SJSA1 (cell line): ENCODE measurements around the gene DDX4. TPM values are rescaled to one million over a fixed set of nuclear protein-coding genes. Genes with fewer than 3 reads are reported as not detected.

Experiments
- DNase-seq, 2 experiments: peaks; one replicate each; pipeline ENCODE4 v3.0.0-alpha.2; 2015 to 2020; ENCODE audit warnings: low spot score in 2 of 2, low read depth in 1 of 2
- H3K27ac ChIP-seq: fragments of 250-450 bp; sonication (Bioruptor Pico); 2 replicates; pipeline ENCODE4 v1.5.1; 2020; ENCODE audit warnings: mild to moderate bottlenecking, moderate library complexity
- H3K27me3 ChIP-seq: fragments of 250-450 bp; sonication (Bioruptor Pico); replicated peaks from 2 replicates; pipeline ENCODE4 v1.5.1; 2020; ENCODE audit warnings: mild to moderate bottlenecking, moderate library complexity
- H3K36me3 ChIP-seq: fragments of 250-450 bp; sonication (Bioruptor Pico); 2 replicates; pipeline ENCODE4 v1.5.1; 2020; ENCODE audit warnings: mild to moderate bottlenecking
- H3K4me1 ChIP-seq: fragments of 250-450 bp; sonication (Bioruptor Pico); replicated peaks from 2 replicates; pipeline ENCODE4 v1.6.1; 2021; ENCODE audit warnings: mild to moderate bottlenecking
- H3K4me3 ChIP-seq: fragments of 250-450 bp; sonication (Bioruptor Pico); 2 replicates; pipeline ENCODE4 v1.5.1; 2020; ENCODE audit warnings: mild to moderate bottlenecking
- H3K9me3 ChIP-seq: fragments of 250-450 bp; sonication (Bioruptor Pico); replicated peaks from 2 replicates; pipeline ENCODE4 v1.5.1; 2020; ENCODE audit warnings: mild to moderate bottlenecking
- total RNA-seq: library from RNA; depleted of rRNA; stranded (reverse); fragments of >200 nt; shearing (Covaris generic); gene quantifications from 2 replicates; pipeline ENCODE4 v1.2.3, GENCODE V29; 2014; rRNA removed

The DDX4 gene
- total RNA-seq, 1 experiment from 2014 or later: not detected

- Histone ChIP-seq H3K27me3 (no peaks in the 10 kb centered on the region), H3K27ac (no peak overlapping the region), H3K4me3 (no peak overlapping the region), H3K36me3 (no peaks in the 10 kb centered on the region), H3K9me3 (no peaks in the 10 kb centered on the region), H3K4me1 (peaks cover 31% of the 10 kb centered on the region)
- no peak for DNase-seq
Observed at GRCh38 chr5:55853818-55854217, 116.0 kb downstream of the DDX4 start.

DNA sequence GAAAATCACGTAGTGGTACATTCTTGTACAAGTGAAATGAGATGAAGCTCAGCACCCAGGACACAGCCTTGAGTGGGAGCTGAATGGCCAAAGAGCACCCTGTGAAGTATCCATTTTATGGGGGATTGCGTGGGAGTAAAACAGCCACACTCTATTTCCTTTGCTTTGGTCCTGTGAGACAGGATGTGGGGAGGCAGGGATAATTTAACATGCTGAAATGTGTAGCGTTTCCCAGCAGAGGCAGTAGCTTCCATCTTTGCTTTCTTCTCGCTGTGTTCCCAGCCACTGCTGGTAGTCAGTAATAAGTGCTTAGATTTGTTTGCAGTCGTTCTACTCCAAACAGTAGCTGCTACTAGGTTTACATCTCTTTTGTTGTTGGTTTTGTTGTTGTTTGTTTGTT lies 117.6 kb downstream of the DDX4 start:
- Histone ChIP-seq H3K4me1 (peaks cover 31% of the 10 kb centered on the region), H3K36me3 (no peaks in the 10 kb centered on the region; the same call in 1 of the 2 replicates), H3K27me3 (no peaks in the 10 kb centered on the region), H3K4me3 (no peak overlapping the region), H3K27ac (no peak overlapping the region), H3K9me3 (no peaks in the 10 kb centered on the region)
- no peak for DNase-seq

DNA sequence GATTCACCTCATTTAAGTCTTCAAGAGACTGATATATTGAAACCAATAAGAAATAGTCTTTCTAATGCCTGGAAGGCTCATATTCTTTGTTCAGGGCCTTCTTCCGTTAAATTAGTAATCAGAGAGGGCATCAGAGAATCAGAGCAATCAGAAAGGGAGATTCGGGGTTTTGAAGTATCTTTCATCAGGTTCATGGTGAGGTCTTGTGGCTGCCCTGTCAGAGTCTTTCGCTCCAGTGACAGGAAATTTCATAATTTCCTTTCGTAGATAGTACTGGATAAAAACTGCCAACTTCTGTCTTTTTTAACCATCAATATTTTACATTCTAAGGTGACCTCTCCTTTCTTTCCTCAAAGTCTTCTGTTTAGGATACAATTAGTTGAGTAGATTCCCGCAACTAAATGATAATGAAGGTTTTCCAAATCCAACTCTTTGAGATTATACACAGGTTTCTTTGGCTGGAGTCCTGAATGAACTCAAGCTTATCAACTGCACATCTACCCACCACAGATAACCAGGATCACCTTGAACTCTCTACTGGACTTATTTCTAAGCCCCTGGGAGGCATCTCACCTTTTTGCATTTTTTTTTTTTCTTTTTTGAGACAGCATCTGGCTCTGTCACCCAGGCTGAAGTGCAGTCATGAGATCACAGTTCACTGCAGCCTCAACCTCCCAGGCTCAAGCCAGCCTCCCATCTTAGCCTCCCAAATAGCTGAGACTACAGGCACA lies 118.8 kb downstream of the DDX4 start:
- no peaks in the 10 kb centered on the region for H3K9me3 ChIP-seq
- H3K27ac ChIP-seq: no peak overlapping the region
- H3K27me3 ChIP-seq: no peaks in the 10 kb centered on the region
- DNase-seq: no peak
- no peaks in the 10 kb centered on the region; the same call in 1 of the 2 replicates for H3K36me3 ChIP-seq
- H3K4me1 ChIP-seq: peaks cover 21% of the 10 kb centered on the region
- H3K4me3 ChIP-seq: no peak overlapping the region

DNA sequence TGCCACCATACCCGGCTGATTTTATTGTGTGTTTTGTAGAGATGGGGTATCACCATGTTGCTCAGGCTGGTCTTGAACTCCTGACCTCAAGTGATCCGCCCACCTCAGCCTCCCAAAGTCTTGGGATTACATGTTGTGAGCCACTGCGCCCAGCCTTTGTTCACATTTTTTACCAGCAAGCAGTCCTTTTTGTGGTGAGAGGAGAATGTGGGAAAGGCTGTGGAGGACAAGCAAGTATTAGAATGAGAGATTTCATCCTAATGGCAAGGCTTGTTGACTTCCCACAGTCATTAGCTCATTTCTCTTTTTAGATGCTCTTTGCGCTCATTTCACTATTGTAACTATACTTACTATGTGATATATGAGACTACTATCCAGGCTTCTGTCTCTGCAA lies 119.4 kb downstream of the DDX4 start:
- Histone ChIP-seq H3K9me3 (no peaks in the 10 kb centered on the region), H3K4me1 (peaks cover 18% of the 10 kb centered on the region), H3K27me3 (no peaks in the 10 kb centered on the region), H3K36me3 (no peaks in the 10 kb centered on the region; the same call in 1 of the 2 replicates), H3K27ac (no peak overlapping the region), H3K4me3 (no peak overlapping the region)
- DNase-seq: no peak

- Histone ChIP-seq H3K4me1 (peaks cover 10% of the 10 kb centered on the region), H3K36me3 (no peaks in the 10 kb centered on the region; the same call in 1 of the 2 replicates), H3K4me3 (no peak overlapping the region), H3K27me3 (no peaks in the 10 kb centered on the region), H3K27ac (no peak overlapping the region), H3K9me3 (no peaks in the 10 kb centered on the region)
- no peak for DNase-seq
Observed at GRCh38 chr5:55858104-55858503, 120.2 kb downstream of the DDX4 start.

GRCh38 chr5:55860288-55860687 lies 122.4 kb downstream of the DDX4 start:
- Histone ChIP-seq H3K4me3 (no peak overlapping the region), H3K4me1 (no peaks in the 10 kb centered on the region), H3K27me3 (no peaks in the 10 kb centered on the region), H3K36me3 (peaks cover 7% of the 10 kb centered on the region; the same call in 1 of the 2 replicates), H3K9me3 (no peaks in the 10 kb centered on the region), H3K27ac (no peak overlapping the region)
- no peak for DNase-seq

GRCh38 chr5:55860709-55861108 lies 122.8 kb downstream of the DDX4 start:
- DNase-seq: no peak
- H3K9me3 ChIP-seq: no peaks in the 10 kb centered on the region
- H3K27me3 ChIP-seq: no peaks in the 10 kb centered on the region
- H3K36me3 ChIP-seq: peaks cover 7% of the 10 kb centered on the region; the same call in 1 of the 2 replicates
- H3K4me3 ChIP-seq: no peak overlapping the region
- H3K4me1 ChIP-seq: no peaks in the 10 kb centered on the region
- no peak overlapping the region for H3K27ac ChIP-seq

DNA sequence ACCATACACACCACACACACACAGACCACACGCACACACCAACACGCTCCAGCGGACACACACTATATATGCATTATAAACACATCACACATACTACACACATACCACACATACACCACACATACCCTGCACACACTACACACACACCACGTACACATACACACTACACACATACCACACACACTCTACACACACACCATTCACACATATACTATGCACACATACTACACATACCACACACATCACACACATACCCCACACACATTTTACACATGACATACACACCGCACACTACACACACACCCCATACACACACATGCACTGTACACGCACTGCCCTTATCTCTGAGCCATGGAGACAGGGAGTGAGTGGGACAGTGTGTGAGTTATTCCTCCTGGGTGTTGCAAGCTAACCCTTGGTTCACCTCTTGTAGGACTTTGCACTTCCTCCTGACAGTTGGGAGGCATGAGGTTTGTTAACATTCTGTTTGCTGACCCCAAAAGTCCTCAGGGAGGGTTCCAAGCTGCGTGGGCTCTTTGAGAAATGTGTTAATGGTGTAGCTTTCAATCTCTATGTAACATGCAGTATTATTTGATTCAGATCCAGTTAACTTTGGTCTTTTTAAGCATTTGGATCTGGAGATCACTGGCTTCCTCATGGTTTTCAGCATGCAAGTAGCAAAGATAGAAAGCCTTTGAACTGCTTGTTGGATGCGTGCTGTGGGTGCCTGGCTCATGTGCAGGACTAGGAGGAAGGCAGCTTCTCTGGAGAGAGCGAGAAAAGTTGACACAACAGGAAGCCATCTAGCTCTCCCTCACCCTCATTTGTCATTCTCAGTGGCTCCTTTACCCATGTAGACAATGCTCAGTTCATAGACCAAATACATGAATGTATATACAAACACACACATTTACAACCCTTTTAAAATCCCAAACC lies 127.0 kb downstream of the DDX4 start:
- no peak overlapping the region for H3K4me3 ChIP-seq
- H3K9me3 ChIP-seq: no peaks in the 10 kb centered on the region
- H3K27me3 ChIP-seq: no peaks in the 10 kb centered on the region
- H3K27ac ChIP-seq: no peak overlapping the region
- peaks cover 7% of the 10 kb centered on the region; the same call in 1 of the 2 replicates for H3K36me3 ChIP-seq
- H3K4me1 ChIP-seq: peaks cover 19% of the 10 kb centered on the region
- DNase-seq: no peak

GRCh38 chr5:55865831-55866230 lies 128.0 kb downstream of the DDX4 start:
- no peaks in the 10 kb centered on the region for H3K27me3 ChIP-seq
- DNase-seq: no peak
- peaks cover 19% of the 10 kb centered on the region for H3K4me1 ChIP-seq
- H3K36me3 ChIP-seq: peaks cover 7% of the 10 kb centered on the region; the same call in 1 of the 2 replicates
- H3K27ac ChIP-seq: no peak overlapping the region
- H3K9me3 ChIP-seq: no peaks in the 10 kb centered on the region
- H3K4me3 ChIP-seq: no peak overlapping the region

- Histone ChIP-seq H3K36me3 (peaks cover 7% of the 10 kb centered on the region; the same call in 1 of the 2 replicates), H3K4me1 (peaks cover 19% of the 10 kb centered on the region), H3K4me3 (no peak overlapping the region), H3K27ac (no peak overlapping the region), H3K9me3 (no peaks in the 10 kb centered on the region), H3K27me3 (no peaks in the 10 kb centered on the region)
- no peak for DNase-seq
Observed at GRCh38 chr5:55866485-55866884, 128.6 kb downstream of the DDX4 start.

Other genes with a start within 250 kb of the DDX4 start
- 35.4 and 36.3 TPM in 2 replicates for gene PLPP1, start 203.1 kb upstream of the DDX4 start, total RNA-seq
- 22.3 and 26.6 TPM in 2 replicates for gene SLC38A9, start 25.7 kb upstream of the DDX4 start, total RNA-seq
- gene IL31RA, start 113.3 kb downstream of the DDX4 start, total RNA-seq: 6.8 and 8.9 TPM in 2 replicates